Measurements from ENCODE around the gene RGS21.

DNA sequence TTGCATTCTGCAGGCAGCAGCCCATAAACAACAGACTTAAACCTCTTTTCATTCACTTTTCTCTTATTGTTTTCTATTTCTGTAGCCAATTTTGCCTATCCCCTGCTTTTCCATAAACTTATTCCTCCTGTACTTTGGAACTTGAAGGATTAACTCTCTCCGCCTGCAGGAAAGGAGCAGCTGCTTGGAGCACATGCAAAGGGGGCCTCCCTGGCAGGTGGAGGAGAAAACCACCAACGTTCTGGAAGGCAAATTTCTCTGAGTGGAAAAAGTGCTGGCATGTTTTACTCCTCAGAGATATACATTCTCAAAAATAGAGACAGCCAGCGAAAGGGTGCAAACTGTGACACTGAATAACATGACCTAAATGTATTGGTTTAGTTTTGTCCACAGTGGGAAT, 33.6 kb downstream of the RGS21 start:
- TF ChIP-seq POLR2A (IDR thresholded peaks at IDR 0.05) = no peak
- TF ChIP-seq, protein P1, sequence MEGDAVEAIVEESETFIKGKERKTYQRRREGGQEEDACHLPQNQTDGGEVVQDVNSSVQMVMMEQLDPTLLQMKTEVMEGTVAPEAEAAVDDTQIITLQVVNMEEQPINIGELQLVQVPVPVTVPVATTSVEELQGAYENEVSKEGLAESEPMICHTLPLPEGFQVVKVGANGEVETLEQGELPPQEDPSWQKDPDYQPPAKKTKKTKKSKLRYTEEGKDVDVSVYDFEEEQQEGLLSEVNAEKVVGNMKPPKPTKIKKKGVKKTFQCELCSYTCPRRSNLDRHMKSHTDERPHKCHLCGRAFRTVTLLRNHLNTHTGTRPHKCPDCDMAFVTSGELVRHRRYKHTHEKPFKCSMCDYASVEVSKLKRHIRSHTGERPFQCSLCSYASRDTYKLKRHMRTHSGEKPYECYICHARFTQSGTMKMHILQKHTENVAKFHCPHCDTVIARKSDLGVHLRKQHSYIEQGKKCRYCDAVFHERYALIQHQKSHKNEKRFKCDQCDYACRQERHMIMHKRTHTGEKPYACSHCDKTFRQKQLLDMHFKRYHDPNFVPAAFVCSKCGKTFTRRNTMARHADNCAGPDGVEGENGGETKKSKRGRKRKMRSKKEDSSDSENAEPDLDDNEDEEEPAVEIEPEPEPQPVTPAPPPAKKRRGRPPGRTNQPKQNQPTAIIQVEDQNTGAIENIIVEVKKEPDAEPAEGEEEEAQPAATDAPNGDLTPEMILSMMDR (IDR thresholded peaks at IDR 0.05) = no peak
